Activated naive CD4-positive, alpha-beta T cell treated with anti-CD3 and anti-CD28 coated beads, Interleukin-2, amount 50 U/mL, for 72 hours (primary cell): ENCODE measurements around the gene AJM1. TPM values are rescaled to one million over a fixed set of nuclear protein-coding genes. Genes with fewer than 3 reads are reported as not detected.
"Not testable (repeated sequence)": the region's sequence is repeated elsewhere in the genome, so short reads cannot be mapped to it uniquely, and the experiment has no call there.

Source experiments
- ATAC-seq, 2 donors: fragments of 150-1000 bp; cut with Tn5 transposase; 2 replicates each; pipeline ENCODE4 v1.10.0; 2021; ENCODE audit warnings: mild to moderate bottlenecking in 2 of 2, moderate library complexity in 2 of 2
- DNase-seq, 2 donors: peaks; one replicate each; pipeline ENCODE4 v3.0.0; 2021 to 2022; ENCODE audit warnings: low spot score in 2 of 2
- H3K27ac Mint-ChIP-seq, 2 donors: one replicate each; pipeline ENCODE4 v1.8.0; 2022; ENCODE audit warnings: mild to moderate bottlenecking in 2 of 2, mixed read lengths in 2 of 2
- H3K36me3 Mint-ChIP-seq, 2 donors: one replicate each; pipeline ENCODE4 v1.8.0; 2022; ENCODE audit warnings: mixed read lengths in 2 of 2
- H3K9me3 Mint-ChIP-seq, 2 donors: one replicate each; pipeline ENCODE4 v1.8.0; 2022; ENCODE audit warnings: mixed read lengths in 2 of 2
- total RNA-seq, 2 donors: library from RNA; stranded (reverse); gene quantifications; one replicate each; pipeline ENCODE4 v1.2.3, GENCODE V29; 2022

AJM1 gene
- total RNA-seq, 2 donors from 2014 or later: 3.7 to 6.7 TPM

- H3K27ac Mint-ChIP-seq, DNase-seq, ATAC-seq, H3K9me3 Mint-ChIP-seq: not testable (repeated sequence)
- peaks cover 7 to 15% of the 10 kb centered on the region in 2 donors for H3K36me3 Mint-ChIP-seq
Measured at GRCh38 chr9:136866898-136867421, 24.7 kb downstream of the AJM1 start.

GRCh38 chr9:136867480-136867879 is 25.2 kb downstream of the AJM1 start:
- H3K9me3 Mint-ChIP-seq: peaks cover 0 to under 1% of the 10 kb centered on the region in 2 donors
- ATAC-seq (no peak), DNase-seq (no peak)
- peaks cover 7 to 15% of the 10 kb centered on the region in 2 donors for H3K36me3 Mint-ChIP-seq
- no peak overlapping the region for H3K27ac Mint-ChIP-seq

DNA sequence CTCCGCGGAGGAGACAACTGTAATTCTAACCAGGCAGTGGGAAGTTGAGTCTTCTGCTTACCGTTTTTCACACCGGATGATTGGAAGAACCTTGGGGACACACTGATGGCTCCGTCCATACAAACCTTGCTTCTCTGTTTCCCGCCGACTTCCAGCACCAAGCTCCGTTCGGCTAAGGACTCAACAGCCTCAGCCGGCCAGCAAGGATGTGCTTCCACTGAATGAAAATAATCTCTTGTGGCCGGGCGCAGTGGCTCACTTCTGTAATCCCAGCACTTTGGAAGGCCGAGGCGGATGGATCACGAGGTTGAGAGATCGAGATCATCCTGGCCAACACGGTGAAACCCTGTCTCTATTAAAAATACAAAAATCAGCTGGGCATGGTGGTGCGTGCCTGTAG is 25.6 kb downstream of the AJM1 start:
- DNase-seq: no peak
- H3K27ac Mint-ChIP-seq: no peak overlapping the region
- H3K36me3 Mint-ChIP-seq: peaks cover 7 to 15% of the 10 kb centered on the region in 2 donors
- ATAC-seq: no peak
- peaks cover 0 to 4% of the 10 kb centered on the region in 2 donors for H3K9me3 Mint-ChIP-seq

GRCh38 chr9:136868644-136869043 is 26.4 kb downstream of the AJM1 start:
- DNase-seq (no peak), ATAC-seq (no peak)
- Mint-ChIP-seq H3K36me3 (peaks cover 7 to 10% of the 10 kb centered on the region in 2 donors), H3K27ac (no peak overlapping the region), H3K9me3 (peaks cover 0 to 4% of the 10 kb centered on the region in 2 donors)

GRCh38 chr9:136869611-136870010 is 27.3 kb downstream of the AJM1 start:
- not testable (repeated sequence) for H3K9me3 Mint-ChIP-seq, H3K27ac Mint-ChIP-seq, H3K36me3 Mint-ChIP-seq, DNase-seq, ATAC-seq

- Mint-ChIP-seq H3K36me3 (peaks cover 0 to 7% of the 10 kb centered on the region in 2 donors), H3K9me3 (peaks cover 0 to 4% of the 10 kb centered on the region in 2 donors), H3K27ac (no peak overlapping the region)
- no peak for DNase-seq
- ATAC-seq: no peak
Measured at GRCh38 chr9:136875155-136875554, 32.9 kb downstream of the AJM1 start.

GRCh38 chr9:136876476-136876875 is 34.2 kb downstream of the AJM1 start:
- ATAC-seq (no peak), DNase-seq (no peak)
- Mint-ChIP-seq H3K9me3 (peaks cover 0 to 4% of the 10 kb centered on the region in 2 donors), H3K36me3 (peaks cover 0 to 4% of the 10 kb centered on the region in 2 donors), H3K27ac (no peak overlapping the region)

GRCh38 chr9:136880651-136881050 is 38.4 kb downstream of the AJM1 start:
- Mint-ChIP-seq H3K36me3 (no peaks in the 10 kb centered on the region), H3K27ac (peak overlapping the region in 1 of 2 donors; percentile 88), H3K9me3 (no peaks in the 10 kb centered on the region)
- no peak for ATAC-seq
- DNase-seq: no peak

DNA sequence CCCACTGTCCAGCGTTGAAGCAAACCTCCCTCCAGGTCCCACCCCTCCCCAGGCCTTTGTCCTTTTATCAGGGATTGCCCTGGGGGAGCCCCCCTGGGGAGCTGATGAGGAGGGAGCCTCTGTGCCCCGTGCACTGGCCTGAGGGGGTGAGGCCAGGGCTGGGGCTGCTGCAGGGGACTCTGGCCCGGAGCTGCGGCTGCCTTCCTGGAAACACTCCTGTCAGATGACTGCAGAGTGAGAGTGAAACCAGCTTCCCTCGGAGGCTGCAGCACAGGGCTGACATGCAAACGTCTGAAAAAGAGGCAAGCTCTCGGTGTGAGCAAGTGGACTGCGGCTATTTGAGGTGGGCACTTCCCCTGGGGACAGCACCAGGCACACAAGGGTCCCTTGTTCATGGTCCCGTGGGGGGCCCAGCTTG is 39.4 kb downstream of the AJM1 start:
- DNase-seq: peak; percentile 58 to 86
- peak; percentile 39 to 63 for ATAC-seq
- Mint-ChIP-seq H3K27ac (peak overlapping the region; percentile 88), H3K36me3 (no peaks in the 10 kb centered on the region), H3K9me3 (no peaks in the 10 kb centered on the region)

DNA sequence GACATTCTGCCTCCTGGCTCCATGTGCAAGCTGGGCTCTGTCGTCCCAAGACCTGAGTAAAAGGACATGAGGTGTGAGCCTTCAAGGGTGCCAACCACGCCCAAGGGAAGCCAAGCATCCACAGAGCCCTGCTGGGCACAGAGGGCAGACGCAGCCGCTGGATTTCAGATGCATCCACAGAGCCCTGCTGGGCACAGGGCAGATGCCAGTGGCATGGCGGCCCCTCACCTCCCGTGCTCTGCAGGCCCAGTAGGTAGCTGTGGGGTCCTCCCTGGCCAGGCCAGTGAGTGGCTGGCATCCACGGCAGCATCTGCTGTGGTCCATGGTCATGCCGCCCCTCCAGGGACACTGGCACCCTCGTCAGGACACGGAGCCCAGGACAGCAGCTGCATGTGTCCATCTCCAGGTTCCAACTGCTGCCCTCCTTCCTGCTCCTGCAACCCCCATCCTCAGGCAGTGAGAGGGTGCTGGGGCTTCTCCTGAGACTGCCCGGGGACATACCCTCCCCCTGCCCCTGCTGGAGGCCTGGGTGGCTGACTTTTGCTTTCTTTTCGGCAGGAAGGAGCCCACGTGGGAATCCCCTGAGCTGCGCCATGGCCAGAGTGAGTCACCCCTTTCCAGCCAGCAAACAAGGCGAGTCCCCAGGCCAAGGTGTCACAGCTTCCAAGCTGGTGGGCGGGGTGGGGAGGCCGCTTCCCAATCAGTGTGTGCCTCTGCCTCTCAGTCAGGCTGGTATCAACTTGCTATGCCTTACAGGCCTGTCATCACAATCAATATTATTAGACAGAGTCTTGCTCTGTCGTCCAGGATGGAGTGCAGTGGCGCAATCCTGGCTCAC is 40.0 kb downstream of the AJM1 start:
- ATAC-seq: peak; percentile 65 to 67

DNA sequence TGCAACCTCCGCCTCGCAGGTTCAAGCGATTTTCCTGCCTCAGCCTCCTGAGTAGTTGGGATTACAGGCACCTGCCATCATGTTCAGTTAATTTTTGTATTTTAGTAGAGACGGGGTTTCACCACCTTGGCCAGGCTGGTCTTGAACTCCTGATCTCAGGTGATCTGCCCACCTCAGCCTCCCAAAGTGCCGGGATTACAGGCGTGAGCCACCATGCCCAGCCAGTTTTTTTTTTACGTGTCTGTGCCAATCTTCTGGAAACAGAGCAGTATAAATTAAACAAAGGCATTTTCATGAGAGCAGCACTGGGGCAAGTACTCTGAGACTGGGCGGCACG is 40.6 kb downstream of the AJM1 start:
- not testable (repeated sequence) for H3K36me3 Mint-ChIP-seq, ATAC-seq, H3K9me3 Mint-ChIP-seq, DNase-seq
- H3K27ac Mint-ChIP-seq: peak overlapping the region; percentile 88 to 93

More for the DNA sequence above, 40.0 kb downstream of the AJM1 start:
- no peaks in the 10 kb centered on the region for H3K9me3 Mint-ChIP-seq
- peak overlapping the region; percentile 88 to 93 for H3K27ac Mint-ChIP-seq
- H3K36me3 Mint-ChIP-seq: peaks cover 5% of the 10 kb centered on the region in 2 donors
- peak; percentile 80 to 94 for DNase-seq

DNA sequence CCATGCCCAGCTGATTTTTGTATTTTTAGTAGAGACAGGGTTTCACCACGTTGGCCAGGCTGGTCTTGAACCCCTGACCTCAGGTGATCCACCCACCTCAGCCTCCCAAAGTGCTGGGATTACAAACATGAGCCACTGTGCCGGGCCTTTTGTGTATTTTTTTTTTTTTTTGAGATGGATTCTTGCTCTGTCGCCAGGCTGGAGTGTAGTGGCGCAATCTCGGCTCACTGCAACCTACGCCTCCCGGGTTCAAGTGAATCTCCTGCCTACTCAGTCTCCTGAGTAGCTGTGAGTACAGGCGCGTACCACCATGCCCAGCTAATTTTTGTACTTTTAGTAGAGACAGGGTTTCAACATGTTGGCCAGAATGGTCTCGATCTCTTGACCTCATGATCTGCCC is 41.4 kb downstream of the AJM1 start:
- peak overlapping the region; percentile 88 to 93 for H3K27ac Mint-ChIP-seq
- not testable (repeated sequence) for H3K36me3 Mint-ChIP-seq, ATAC-seq, H3K9me3 Mint-ChIP-seq, DNase-seq

DNA sequence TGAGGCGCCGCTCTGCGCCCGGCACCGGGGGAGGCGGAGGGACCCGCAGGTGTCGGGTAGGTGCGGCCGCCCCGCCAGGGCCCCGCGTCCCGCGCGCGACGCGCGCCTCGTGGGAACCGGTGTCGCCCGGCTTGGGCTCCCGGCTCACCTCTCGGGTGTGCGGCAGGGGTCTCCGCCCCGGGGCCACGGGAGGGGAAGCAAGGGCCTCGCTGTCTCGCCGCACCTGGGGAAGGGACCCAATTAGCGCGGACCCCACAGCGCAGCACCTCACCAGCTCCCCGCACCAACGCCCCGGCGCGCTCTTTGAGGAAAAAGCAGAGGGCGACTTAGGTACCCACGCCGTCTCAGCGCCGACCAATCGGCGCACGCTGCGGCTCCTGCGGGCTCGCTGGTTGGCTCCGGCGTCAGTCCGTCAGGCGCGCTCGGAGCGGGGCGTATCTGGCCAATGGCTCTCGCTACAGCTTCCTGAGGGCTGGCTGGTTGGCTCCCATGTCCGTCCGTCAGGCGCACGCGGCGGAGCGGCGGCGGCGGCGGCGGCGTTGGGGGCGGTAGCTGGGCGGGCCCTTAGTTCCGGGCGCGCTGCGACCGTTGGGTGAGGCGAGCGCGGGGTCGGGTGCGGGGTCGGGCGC is 43.8 kb downstream of the AJM1 start, which contains the start of gene TRAF2:
Gene TRAF2, plus strand, starts transcription at position 567 of the 629 bp plus-strand sequence. CDS start 12,225 bp downstream, outside the sequence.
- DNase-seq (peak; percentile 99 to 100), ATAC-seq (peak; percentile 81 to 89)
- H3K27ac Mint-ChIP-seq: peak within 1 kb of the TSS; percentile 74 to 88
- peaks cover 6 to 13% of the 10 kb centered on the region in 2 donors for H3K36me3 Mint-ChIP-seq
- no peaks in the 10 kb centered on the region for H3K9me3 Mint-ChIP-seq

GRCh38 chr9:136886610-136887597 is 44.6 kb downstream of the AJM1 start:
- DNase-seq (peak; percentile 39 to 69), ATAC-seq (peak in 1 of 2 donors; percentile 21)
- Mint-ChIP-seq H3K27ac (peak overlapping the region; percentile 54 to 88), H3K36me3 (peaks cover 6 to 13% of the 10 kb centered on the region in 2 donors), H3K9me3 (no peaks in the 10 kb centered on the region)

GRCh38 chr9:136888454-136888853 is 46.2 kb downstream of the AJM1 start:
- Mint-ChIP-seq H3K9me3 (no peaks in the 10 kb centered on the region), H3K36me3 (peaks cover 6 to 13% of the 10 kb centered on the region in 2 donors), H3K27ac (no peak overlapping the region)
- DNase-seq: no peak
- ATAC-seq: no peak

DNA sequence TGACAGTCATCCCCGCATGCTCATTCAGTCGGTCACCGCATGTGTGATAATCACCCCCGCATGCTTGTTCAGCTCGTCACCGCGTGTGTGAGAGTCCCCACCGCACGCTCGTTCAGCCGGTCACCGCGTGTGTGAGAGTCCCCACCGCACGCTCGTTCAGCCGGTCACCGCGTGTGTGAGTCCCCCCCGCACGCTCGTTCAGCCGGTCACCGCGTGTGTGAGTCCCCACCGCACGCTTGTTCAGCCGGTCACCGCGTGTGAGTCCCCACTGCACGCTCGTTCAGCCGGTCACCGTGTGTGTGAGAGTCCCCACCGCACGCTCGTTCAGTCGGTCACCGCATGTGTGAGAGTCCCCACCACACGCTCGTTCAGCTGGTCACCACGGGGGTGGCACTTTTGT is 47.6 kb downstream of the AJM1 start:
- DNase-seq (no peak), ATAC-seq (no peak)
- no peak overlapping the region for H3K27ac Mint-ChIP-seq
- H3K36me3 Mint-ChIP-seq: peaks cover 13 to 14% of the 10 kb centered on the region in 2 donors
- no peaks in the 10 kb centered on the region for H3K9me3 Mint-ChIP-seq
